PC-9 (cell line): ENCODE measurements around the gene EHMT1.
"Not testable (repeated sequence)": the region's sequence is repeated elsewhere in the genome, so short reads cannot be mapped to it uniquely, and the experiment has no call there.

Experiments
- EZH2 ChIP-seq: fragments of 200-600 bp; sonication (generic); IDR thresholded peaks from 2 replicates; pipeline ENCODE4 v1.8.0; 2017; ENCODE audit warnings: antibody characterized with exemption, low read depth
- TF ChIP-seq, protein P1 (sequence below): fragments of 200-600 bp; sonication (generic); conservative IDR thresholded peaks from 2 replicates; pipeline ENCODE4 v1.6.1; 2017; ENCODE audit warnings: mixed run types, antibody characterized with exemption, mild to moderate bottlenecking, moderate library complexity

- TF ChIP-seq, protein P1, sequence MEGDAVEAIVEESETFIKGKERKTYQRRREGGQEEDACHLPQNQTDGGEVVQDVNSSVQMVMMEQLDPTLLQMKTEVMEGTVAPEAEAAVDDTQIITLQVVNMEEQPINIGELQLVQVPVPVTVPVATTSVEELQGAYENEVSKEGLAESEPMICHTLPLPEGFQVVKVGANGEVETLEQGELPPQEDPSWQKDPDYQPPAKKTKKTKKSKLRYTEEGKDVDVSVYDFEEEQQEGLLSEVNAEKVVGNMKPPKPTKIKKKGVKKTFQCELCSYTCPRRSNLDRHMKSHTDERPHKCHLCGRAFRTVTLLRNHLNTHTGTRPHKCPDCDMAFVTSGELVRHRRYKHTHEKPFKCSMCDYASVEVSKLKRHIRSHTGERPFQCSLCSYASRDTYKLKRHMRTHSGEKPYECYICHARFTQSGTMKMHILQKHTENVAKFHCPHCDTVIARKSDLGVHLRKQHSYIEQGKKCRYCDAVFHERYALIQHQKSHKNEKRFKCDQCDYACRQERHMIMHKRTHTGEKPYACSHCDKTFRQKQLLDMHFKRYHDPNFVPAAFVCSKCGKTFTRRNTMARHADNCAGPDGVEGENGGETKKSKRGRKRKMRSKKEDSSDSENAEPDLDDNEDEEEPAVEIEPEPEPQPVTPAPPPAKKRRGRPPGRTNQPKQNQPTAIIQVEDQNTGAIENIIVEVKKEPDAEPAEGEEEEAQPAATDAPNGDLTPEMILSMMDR, result not testable (repeated sequence)
- TF ChIP-seq EZH2, result not testable (repeated sequence)
Measured at GRCh38 chr9:137885121-137885520, 266.3 kb downstream of the EHMT1 start.
